Activated gamma-delta T cell (primary cell): ENCODE measurements around the gene TRMU.
"Not testable (repeated sequence)": the region's sequence is repeated elsewhere in the genome, so short reads cannot be mapped to it uniquely, and the experiment has no call there.

Experiments
- DNase-seq: peaks from one replicate; lab custom pipeline; 2025; lab: John Stamatoyannopoulos, UW

Gene TRMU

DNA sequence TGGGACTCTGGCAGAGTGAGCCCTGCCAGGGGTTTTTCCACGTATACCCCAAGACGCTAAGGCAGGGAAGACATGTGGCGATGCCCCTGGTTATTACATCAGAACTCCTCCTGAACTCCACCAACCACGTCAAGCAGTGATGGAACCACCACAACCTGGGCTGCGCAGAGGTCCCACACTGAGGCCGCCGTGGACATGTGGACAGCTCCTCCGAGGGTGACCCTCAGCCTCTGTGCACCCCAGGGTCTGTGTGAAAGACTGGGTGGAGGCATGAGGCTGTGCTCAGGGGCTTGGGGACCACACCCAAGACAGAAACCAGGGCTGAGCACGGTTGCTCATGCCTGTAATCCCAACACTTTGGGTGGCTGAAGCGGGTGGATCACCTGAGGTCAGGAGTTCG is 52.2 kb downstream of the TRMU start:
- no peak for DNase-seq

DNA sequence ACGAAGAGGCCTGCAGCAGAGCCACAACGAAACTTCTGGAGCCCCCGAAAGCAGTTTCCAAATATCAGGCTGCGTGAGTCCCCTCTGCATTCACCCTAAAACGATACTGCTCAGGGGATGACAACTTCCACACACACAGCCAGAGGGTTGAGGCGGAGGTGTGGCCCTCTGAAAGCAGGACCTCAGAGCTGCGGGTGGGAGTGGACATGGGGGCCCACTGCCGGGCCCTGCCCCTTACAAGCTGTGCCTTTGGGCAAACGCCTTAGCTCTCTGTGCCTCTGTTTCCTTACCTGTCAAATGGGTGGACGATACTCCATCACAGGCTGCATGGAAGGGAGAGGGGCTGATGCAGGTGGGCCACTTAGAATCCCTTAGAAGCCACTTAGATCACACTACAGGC is 53.1 kb downstream of the TRMU start:
- no peak for DNase-seq

DNA sequence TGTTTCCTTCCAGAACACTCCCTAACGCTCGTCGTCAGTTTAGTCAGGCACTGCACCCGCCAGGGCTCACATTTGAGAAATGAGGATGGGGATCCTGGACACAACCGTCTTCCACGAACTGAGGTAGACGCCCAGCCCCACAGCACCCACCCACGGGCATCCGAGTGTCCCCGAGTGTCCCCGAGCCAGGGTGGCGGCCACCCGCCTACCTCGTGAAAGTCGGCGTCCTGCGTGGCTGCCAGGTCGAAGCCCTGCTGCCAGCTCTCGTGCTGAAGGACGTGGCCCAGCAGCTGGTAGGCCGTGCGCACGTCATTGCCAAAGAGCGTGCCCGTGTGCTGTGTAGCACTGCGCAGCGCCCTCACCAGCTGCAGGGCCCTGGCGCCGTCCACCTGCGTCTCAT is 53.6 kb downstream of the TRMU start:
- DNase-seq, result no peak

DNA sequence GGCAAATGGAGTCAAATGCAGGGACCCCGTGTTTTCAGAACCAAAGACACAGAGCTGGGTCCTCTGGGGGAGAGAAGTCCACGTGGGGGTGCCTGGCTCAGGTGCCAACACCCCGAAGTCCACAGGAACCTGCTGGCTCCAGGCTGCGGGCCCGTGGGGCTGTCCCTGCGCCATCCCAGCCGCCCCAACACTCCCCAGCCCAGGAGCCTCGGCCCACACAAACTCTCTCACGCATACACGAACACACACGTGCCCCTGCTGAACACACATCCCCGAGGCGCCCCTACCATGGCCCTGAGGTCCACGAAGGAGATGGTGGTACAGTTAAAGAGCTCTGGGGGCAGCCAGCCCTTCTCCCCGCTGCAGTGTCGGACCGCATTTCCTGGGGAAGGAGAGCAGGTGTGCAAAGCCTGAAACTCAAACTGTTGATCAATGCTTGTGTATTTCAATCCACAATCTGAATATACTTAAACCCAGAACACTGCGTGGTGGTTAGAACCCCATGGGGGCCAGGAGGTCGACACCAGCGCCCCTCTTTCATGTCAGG is 54.7 kb downstream of the TRMU start:
- DNase-seq, result no peak

DNA sequence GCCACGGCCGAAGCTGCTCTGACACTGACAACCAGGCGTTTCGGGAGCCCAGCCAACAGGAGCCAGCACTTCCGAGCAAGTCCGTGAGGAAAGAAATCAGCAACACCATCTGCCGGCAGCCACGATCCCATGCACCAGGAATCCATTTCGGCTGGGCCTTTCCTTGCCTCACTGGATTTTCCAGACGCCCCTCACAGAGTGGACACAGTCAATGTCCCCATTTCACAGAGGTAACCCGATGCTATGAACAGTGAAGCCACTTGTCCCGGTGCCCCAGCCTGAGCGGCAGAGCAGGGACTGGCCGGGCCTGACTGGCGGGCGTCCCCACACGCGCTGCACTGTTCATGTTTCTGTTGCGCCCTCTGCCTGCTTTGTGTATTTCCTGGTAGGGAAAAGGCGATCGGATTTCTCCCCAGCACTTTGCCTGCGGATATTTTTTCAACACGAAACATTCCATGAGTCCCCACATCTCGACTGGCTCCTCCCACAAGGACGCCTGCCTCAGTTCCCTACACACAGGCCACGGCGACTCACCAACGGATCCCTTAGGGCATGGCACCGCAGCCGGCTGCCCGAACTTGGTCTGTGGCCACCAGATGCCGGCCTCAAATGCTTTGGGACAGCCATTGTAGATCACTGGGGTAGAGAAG is 55.3 kb downstream of the TRMU start:
- no peak for DNase-seq

DNA sequence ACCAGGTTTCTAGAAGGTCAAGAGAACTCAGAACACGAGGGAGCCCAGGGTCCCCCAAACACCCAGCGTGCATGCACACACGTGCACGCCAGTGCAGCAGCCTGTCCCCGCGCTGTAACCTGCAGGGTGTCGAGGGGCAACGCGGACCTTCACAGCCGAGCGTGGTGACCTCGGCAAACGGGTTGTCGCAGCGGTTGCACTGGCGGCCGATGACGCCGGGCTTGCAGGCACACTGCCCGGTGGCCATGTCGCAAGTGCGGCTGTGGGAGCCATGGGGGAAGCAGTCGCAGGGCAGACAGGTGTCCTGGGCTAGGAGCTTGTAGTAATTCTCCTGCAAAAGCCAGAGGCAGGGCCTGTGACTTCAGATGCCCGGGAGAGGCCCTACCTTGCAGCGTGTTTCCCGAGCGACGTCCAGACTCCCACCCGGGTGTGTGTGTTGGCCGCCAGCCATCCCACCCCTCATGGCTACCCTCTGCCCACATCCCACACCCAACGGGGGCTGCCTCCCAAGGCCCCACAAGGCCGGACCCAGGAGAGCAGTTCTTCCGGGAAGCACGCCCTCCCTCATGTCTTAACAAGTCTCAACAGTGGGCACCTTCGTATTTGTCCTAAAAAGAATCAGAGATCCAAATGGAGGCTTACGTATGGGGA is 56.1 kb downstream of the TRMU start:
- no peak for DNase-seq

DNA sequence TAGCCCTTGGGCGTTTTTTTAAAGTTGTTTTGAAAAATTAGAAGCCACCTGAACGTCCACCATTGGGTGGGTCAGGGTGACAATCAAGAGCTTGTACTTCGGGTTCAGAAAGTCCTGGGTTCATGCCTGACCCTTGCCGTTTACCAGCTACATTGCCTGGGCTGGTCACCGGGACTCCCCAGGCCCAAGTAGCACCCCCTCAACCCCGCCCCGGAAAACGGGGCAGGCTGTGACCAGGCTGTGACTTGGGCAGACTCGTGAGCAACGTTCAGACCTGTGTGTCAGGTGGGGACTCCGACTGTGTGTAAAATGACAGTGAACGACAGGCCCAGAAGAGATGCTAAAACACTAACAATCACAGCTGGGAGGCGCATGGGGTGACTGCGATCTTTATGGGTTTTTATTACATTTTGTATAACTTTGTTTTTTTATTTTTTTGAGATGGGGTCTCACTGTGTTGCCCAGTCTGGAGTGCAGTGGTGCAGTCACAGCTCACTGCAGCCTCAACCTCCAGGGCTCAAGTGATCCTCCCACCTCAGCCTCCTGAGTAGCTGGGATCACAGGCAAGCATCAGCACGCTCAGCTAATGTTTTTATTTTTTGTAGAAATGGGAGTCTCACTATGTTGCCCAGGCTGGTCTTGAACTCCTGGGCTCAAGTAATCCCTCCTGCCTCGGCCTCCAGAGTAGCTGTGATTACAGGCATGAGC is 56.8 kb downstream of the TRMU start:
- no peak for DNase-seq

DNA sequence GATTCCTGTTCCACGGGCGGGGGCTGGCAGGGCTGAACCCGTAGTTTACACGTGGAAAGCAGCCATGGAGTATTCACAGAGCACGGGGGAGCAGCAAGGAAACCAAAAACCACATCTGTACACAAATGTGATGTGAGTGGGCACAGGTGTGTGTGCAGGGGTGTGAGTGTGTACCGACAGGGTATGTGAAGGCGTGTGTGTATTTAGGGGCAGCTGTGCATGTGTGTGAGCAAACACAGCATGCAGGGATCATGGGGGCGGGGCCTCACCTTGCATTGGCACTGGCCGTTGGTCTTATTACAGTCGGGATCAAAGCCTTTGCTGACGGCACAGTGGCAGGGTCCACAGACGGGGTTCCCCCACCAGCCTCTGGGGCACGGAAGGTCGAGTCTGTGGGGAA is 58.4 kb downstream of the TRMU start:
- DNase-seq, result no peak

DNA sequence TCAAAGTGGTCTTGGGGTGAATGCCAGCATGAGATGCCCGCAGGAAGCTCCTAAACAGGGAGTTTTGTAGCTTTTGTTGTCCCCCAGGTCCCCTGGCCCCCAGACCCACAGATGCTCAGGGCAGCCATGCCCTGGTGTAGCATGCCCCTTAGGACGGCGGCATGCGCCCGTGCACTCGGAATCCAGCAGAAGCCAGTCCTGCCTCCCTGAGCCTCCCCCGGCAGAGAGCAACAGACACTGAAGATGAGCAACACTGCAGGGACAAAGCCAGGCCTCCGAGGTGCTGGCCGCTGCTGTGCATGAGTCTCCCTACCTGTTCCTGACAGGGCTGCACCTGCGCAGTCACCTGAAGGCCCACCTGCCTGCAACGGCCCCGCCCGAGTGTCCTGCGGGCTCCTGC is 59.1 kb downstream of the TRMU start:
- DNase-seq, result no peak

DNA sequence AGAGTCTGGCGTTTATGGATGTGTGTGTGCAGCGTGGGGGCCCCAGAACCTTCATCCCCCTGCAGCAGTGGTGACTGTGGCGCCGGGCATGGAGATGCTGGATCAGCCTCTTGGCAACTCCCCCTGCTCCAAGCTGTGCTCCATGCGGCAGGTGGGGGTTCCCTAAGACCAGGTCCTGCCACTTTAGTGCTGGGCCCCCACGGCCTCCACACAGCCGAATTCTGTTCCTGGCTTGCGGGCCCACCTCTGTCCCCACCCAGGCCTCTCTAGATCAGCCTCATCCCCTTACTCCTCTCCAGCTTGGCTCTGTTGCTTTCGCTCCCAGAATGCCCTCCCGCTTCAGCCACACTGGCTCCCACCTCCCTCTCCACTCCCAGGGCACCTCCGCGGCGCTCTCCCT is 59.6 kb downstream of the TRMU start:
- no peak for DNase-seq

DNA sequence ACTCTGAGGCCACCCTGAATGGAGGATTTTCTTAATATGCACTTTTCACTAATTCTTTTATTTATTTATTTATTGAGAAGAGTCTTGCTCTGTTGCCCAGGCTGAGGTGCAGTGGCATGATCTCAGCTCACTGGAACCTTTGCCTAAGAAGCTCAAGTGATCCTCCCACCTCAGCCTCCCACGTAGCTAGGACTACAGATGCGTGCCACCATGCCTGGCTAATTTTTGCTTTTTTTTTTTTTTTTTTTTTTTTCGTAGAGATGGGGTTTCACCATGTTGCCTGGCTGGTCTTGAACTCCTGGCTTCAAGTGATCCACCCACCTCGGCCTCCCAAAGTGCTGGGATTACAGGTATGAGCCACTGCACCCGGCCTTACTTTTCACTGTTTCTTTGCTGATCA is 61.5 kb downstream of the TRMU start:
- not testable (repeated sequence) for DNase-seq

DNA sequence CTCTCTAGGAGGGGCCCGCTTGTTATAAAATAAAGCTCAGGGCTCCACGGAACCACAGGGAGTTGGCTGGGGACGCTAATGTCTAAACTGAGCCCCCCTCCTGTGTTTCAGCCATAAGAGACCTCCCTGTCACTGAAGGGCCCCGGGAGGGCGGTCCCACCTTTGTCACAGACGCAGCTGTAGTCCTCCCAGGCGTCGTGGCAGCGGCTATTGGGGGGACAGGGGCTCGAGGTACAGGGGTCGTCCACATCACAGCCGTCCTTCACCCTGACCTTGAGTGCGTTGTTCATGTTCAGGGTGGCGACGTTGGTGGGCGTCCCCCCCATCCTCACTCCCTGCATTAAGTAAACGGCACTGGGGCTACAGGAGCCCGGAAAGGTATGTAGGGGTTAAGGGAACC is 62.0 kb downstream of the TRMU start:
- DNase-seq, result no peak

DNA sequence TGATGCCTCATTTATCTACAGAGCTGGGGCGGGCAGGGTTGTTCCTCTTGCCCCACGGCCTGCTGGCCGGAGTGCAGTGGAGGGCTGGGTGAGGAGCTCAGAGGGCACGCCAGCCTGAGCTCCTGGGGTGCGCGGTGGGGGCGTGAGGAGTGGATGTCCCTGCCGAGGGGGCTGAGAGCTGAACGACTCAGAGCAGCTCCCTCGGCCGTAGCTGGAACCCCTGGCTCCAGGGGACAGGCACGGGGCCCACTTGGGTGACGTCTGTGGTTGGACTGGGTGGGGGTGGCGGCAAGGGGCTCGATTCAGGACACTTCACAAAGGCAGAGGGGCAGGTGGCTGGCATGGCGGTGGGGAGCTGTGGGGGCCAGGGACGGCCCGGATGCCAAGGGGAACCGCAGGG is 62.4 kb downstream of the TRMU start:
- no peak for DNase-seq

DNA sequence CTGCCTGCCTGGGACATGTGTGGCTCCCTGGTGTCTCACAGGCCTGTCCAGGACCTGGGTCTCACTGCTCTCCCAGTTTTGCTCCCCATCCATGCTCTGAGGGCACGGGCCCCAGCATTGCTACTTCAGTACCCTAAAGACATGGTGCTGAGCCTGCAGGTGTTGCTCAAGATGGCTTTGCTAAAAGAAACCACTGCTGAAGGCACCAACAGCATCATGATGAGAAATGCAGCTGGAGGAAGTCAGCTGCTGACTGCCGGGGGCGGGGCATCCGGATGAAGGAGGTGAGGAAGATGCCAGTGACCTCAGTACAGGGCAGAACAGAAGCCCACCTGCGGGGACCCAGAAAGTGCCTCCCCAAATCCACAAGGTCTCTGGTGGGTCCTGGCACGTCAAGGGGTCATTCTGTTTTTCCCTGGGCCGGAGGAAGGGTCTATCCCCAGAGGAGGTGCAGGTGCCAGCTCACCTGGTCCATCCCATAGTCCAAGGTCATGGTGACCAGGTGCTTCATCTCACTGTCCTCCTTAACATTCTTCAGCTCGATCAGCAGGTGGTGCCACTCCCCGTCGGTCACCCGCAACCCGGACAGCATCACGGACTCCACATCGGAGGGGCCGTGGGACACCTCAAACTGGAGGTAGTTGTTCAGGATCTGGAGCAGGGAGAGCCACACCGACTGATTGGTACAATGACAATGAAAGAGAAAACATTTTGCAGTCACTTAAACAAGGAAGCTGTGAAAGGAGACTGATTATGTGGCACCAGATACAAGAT is 63.9 kb downstream of the TRMU start:
- no peak for DNase-seq

DNA sequence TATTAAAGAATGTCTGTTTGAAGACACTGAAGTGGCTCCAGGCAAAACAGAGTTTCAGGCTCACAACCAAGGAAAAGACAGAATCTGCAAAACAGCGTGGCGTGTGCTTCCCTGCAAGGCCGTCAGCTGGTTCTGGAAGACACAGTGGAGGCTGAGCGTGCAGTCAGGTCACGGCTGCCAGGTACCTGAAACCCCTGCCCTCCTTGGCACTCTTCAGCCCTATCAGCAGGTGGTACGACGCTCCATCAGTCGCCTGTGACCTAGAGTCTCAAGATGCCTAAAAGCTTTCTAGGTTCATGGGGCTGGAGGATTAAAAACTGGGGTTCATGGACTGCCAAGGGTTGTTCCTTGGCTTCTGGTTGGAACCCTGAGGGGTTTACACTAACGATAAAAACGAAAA is 65.9 kb downstream of the TRMU start:
- no peak for DNase-seq

DNA sequence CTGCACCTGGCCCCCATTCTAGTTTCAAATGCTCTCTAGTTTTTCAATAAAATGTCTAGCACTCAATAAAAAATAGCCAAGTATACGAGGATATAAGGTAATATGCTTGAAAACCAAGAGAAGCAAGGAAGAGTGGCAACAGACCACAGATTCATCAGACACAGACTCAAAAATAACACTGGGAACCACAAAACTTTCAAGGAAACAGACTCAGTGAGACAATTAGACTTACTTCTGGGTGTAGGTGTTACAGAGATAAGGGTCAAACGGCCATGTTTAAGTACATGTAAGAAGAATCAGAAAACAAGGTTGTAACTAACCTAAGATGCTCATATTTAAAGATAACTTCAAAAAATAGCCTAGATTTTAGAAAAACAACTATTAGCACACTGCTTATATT is 67.0 kb downstream of the TRMU start:
- DNase-seq, result no peak

DNA sequence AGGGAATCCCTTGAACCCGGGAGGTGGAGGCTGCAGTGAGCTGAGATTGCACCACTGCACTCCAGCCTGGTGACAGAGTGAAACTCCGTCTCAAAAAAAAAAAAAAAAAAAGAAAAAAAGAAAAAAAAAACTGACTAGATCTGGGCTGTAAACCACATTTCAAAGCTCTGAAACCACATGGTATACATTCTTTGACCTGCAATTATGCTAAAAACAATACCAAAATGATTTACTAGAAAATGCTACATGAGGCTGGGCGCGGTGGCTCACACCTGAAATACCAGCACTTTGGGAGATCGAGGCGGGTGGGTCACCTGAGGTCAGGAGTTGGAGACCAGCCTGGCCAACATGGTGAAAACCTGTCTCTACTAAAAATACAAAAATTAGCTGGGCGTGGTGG is 68.4 kb downstream of the TRMU start:
- not testable (repeated sequence) for DNase-seq

DNA sequence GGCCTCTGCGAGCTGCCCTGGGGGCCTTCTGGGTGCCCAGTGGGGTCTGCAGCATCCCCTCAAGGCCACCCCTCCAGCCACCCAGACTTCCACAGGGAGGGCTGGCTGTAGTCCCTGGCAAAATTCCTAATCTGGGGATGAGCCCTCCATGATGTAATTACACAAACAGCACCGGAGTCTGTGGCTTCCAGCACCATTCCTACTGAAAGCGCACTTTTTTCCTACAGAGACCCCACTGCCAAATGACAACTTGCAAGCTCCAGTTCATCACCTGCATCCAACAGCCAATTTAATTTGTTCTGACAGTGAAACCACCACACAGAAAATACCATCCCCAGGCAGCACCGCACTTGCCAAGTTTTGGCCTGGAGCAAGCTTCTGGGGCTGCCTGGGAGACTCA is 70.4 kb downstream of the TRMU start:
- DNase-seq, result no peak

DNA sequence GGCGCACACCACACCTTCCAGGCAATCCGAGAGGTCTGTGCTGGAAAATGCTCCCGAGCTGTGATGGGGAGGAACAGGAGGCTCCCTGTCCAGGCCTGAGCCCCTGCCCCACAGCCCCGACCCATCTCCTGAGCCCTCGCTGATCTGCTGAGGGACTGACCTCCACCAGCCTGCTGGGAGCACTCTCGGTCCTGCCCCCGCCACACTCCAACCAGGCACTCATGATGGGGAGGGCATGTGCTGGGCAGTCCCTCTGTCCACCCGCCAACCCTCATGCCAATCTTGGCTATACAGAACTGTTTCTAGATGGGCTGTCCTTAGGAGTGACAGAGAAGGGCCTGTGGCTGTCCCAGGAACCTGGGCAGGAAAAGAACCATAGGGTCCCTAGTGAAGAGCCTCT is 70.8 kb downstream of the TRMU start:
- DNase-seq, result no peak

DNA sequence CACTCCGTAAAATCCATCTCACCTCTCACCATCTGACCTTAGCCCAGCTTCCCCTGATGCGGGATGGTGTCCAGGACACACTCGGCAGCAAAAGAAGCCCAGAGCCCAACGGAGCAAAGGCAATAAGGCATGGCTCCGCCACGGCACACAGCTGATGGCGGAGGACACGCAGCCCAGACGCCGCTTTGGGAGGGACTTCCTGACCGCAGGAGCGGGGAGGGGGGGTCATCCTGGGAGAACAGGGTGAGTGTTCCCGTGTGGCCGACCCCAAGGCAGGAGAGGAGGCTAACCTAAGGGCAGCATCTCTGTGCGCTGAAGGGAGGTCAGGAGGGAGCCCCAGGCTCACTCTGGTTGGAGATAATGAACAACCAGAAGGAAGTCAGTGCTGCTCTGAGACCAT is 71.3 kb downstream of the TRMU start:
- DNase-seq, result no peak
